T-helper 2 cell (primary cell): ENCODE measurements around the gene BEST4.
"Not testable (repeated sequence)": the region's sequence is repeated elsewhere in the genome, so short reads cannot be mapped to it uniquely, and the experiment has no call there.

ENCODE experiments used
- DNase-seq, 5 experiments: peaks; one replicate each; pipeline versions ENCODE4 v3.0.0 to v3.0.0-alpha.2; 2012 to 2022

The BEST4 gene

GRCh38 chr1:44819196-44819607 is 31.2 kb upstream of the BEST4 start:
- no peak for DNase-seq

- no peak for DNase-seq
Observed at GRCh38 chr1:44817771-44818495, 30.0 kb upstream of the BEST4 start.

GRCh38 chr1:44817307-44817706 is 29.3 kb upstream of the BEST4 start:
- no peak for DNase-seq

- DNase-seq, result not testable (repeated sequence)
Observed at GRCh38 chr1:44815926-44816325, 28.0 kb upstream of the BEST4 start.

GRCh38 chr1:44812822-44813543 is 25.0 kb upstream of the BEST4 start:
- no peak for DNase-seq

- DNase-seq, result no peak
Observed at GRCh38 chr1:44811234-44811633, 23.3 kb upstream of the BEST4 start.

GRCh38 chr1:44810762-44811105 is 22.8 kb upstream of the BEST4 start:
- DNase-seq, result not testable (repeated sequence)

- peak in 2 of 5 experiments; percentile 30 to 58 for DNase-seq
Observed at GRCh38 chr1:44810101-44810761, 22.3 kb upstream of the BEST4 start.

- DNase-seq, result peak; percentile 52 to 99 (median 82)
Observed at GRCh38 chr1:44808938-44809917, 21.3 kb upstream of the BEST4 start.

- DNase-seq, result peak in 4 of 5 experiments; percentile 35 to 72 (median 52)
Observed at GRCh38 chr1:44808063-44808937, 20.3 kb upstream of the BEST4 start, which contains the start of gene BTBD19. Gene BTBD19, plus strand, starts transcription at chr1:44808523. Its CDS starts 298 bp downstream, at chr1:44808821.

GRCh38 chr1:44807364-44808062 is 19.5 kb upstream of the BEST4 start:
- peak; percentile 68 to 95 (median 85) for DNase-seq

- no peak for DNase-seq
Observed at GRCh38 chr1:44806704-44807363, 18.9 kb upstream of the BEST4 start, which contains the start of gene DYNLT4. Gene DYNLT4, minus strand, starts transcription at chr1:44807351. Its CDS starts 683 bp downstream, at chr1:44806668.

- DNase-seq, result peak in 1 of 5 experiments; percentile 29
Observed at GRCh38 chr1:44806025-44806703, 18.2 kb upstream of the BEST4 start.

- peak in 1 of 5 experiments; percentile 27 for DNase-seq
Observed at GRCh38 chr1:44805311-44806024, 17.5 kb upstream of the BEST4 start.

GRCh38 chr1:44803312-44804095 is 15.5 kb upstream of the BEST4 start:
- no peak for DNase-seq

- DNase-seq, result no peak
Observed at GRCh38 chr1:44803062-44803311, 15.0 kb upstream of the BEST4 start.

- DNase-seq, result peak in 1 of 5 experiments; percentile 56
Observed at GRCh38 chr1:44802306-44803061, 14.5 kb upstream of the BEST4 start.
